Myocyte (in vitro differentiated cells): ENCODE data around the gene ZRANB3. TPM values are rescaled to one million over a fixed set of nuclear protein-coding genes. Genes with fewer than 3 reads are reported as not detected.

Experiments used
- DNase-seq: peaks from one replicate; pipeline ENCODE4 v3.0.0-alpha.2; 2012; ENCODE audit warnings: low read depth
- total RNA-seq: library from RNA; depleted of rRNA; stranded (reverse); fragments of >200 nt; gene quantifications from 2 replicates; pipeline ENCODE4 v1.2.3, GENCODE V29; 2014

The ZRANB3 gene
- total RNA-seq, 1 donor from 2014 or later, result 7.9 TPM

DNA sequence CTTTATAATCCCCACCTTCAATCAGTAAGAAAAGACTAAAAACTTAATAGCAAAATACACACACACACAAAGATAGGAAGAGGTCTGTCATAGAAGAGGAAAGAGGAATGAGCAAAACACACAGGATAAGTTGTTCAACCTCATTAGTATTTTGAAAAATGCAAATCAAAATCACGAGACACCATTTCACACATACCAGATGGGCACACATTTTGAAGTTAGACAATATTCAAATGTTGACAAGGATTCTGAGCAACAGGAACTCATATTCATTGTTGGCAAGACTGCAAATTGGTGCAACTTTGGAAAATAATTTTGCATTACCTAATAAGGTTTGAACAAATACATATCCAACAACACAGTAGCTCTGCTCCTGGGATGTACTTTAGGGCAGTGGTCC, 351.3 kb downstream of the ZRANB3 start:
- no peak for DNase-seq

DNA sequence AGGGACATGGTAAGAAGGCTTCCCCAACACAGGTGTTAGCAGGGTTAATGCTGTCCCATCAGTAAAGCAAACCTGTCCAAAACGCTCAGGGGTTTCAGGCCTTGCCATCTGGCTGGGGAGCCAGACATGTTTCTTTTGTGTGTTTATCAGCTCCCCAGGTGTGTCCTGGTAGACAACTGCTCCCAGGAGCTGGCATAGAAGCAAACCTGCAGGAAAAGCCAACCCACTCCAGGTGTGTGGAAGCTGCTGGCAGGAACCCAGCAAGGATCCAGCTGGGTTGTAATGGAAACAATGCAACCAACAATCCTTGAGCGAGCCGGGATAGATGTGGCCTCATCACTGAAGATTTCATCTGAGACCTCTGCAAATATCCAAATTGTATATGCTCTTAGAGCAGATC, 355.8 kb downstream of the ZRANB3 start:
- DNase-seq, result no peak

GRCh38 chr2:135174810-135175093, 356.3 kb downstream of the ZRANB3 start:
- no peak for DNase-seq

GRCh38 chr2:135174049-135174809, 356.8 kb downstream of the ZRANB3 start:
- no peak for DNase-seq

GRCh38 chr2:135169900-135170753, 360.9 kb downstream of the ZRANB3 start:
- no peak for DNase-seq

DNA sequence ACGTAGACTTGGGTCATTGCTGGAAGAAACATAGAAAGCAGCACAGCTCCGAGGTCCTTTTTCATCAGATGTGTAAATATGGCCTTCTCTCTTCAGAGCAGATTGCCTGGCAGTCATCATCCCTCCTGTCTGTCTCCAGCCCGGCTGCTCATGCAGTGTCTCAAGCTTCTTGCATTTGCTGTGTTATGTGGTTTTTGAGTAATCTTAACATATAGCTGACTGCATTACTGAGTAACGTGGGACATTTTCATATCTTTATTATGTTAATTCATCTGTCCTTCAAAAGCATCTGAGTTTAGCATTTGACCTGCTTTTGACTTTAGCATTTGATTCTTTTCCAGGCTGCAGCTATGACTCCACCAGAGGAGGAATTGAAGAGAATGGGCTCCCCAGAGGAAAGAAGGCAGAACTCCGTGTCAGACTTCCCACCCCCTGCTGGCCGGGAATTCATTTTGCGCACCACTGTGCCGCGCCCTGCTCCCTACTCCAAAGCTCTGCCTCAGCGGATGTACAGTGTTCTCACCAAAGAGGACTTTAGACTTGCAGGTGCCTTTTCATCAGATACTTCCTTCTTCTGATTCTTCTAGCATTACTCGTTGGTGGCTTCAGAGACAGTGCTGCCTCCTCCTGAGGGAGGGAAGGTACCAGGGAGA, 362.7 kb downstream of the ZRANB3 start:
- DNase-seq, result no peak

DNA sequence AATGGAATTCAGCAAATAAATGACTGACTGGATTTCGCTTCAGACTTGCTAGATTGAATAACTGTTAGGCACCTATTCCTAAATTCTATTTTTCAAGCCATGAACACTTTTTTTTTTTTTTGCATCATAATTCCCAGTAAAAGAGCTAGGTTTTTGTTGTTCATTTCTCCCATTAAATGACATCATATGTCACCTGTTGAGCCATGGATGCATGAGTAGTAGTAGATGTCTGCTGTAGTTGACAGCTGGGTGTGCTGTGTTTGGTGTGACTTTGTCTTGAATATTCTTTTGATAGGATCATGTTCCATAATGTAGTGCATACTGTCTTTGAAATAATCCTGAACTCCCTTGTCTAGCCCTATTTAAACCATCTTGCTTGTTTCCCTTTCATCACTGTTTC, 363.7 kb downstream of the ZRANB3 start:
- peak; percentile 17 for DNase-seq

GRCh38 chr2:135164431-135164830, 366.6 kb downstream of the ZRANB3 start:
- peak; percentile 57 for DNase-seq

DNA sequence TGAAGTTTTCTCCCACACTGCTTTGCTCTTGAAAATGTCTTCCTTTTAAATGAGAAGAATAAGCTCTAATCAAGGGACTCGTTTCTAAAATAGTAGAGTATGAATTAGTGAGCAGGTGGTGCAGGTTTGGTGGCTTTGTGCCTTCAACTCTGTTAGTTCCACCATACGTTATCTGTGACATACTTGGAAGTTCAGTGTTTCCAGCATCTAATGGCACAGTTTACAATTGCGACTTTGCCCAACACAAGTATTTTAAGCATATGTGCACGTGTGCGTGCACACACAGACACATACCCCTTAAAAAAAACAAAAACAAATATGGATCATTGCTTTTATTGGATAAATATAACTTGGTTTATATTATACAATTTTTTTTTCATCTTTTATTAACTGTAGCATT, 367.1 kb downstream of the ZRANB3 start:
- DNase-seq, result no peak

DNA sequence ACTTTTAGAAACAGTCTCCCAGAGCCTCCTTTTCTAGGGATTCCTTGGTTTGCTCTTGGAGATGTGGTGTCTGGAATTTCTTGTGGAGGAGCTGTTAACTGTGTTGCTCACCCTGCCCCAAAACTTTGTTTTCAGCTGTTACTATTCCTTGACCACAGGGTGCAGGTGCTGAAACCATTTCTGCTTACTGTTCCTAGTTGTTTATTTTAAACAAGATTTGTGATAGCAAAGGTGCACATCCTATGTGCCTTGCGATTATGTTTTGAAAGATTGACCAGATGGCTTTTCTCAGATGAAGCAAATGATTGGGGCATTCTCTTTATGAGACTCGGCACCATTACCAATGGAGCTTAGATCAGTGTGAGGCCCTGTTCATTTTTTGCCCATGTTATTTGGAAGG, 367.7 kb downstream of the ZRANB3 start:
- peak; percentile 22 for DNase-seq

DNA sequence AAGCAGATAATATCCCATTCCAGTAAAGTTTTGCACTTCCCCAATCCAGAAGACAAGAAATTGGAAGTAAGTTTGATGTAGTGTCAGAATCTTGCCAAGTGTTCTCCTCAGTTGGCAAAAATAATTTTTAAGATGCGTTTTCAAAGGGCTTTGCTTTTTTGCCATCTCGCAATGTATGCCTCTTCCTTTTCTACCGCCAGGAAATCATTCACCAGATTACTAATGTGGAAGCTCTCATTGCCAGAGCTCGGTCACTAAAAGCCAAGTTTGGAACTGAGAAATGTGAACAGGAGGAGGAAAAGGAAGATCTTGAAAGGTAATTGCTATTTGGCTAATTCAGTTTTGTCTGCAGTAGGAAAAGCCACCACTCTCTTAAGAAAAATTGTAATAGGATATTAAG, 368.2 kb downstream of the ZRANB3 start:
- DNase-seq, result no peak

- DNase-seq, result no peak
These were observed 368.6 kb downstream of the ZRANB3 start for GRCh38 chr2:135162377-135162776.

DNA sequence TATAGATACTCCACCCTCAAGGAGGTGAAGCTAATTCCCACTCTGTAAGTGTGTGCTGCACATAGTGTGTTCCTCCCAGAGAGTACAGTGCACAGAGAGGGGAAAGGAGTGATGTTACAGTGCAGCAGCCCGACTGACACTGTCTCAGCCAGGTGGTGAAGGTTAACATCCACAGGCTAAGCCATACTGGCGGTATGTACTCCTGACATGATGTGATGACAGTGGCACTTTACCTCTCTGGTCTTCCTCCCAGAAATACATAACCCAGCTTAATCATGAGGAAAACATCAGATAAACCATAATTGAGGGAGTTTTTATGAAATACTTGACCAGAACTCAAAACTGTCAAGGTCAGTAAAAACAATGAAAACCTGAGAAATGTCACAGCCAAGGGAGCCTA, 371.8 kb downstream of the ZRANB3 start:
- no peak for DNase-seq

GRCh38 chr2:135157856-135158255, 373.2 kb downstream of the ZRANB3 start:
- no peak for DNase-seq

GRCh38 chr2:135154962-135155361, 376.1 kb downstream of the ZRANB3 start:
- no peak for DNase-seq

DNA sequence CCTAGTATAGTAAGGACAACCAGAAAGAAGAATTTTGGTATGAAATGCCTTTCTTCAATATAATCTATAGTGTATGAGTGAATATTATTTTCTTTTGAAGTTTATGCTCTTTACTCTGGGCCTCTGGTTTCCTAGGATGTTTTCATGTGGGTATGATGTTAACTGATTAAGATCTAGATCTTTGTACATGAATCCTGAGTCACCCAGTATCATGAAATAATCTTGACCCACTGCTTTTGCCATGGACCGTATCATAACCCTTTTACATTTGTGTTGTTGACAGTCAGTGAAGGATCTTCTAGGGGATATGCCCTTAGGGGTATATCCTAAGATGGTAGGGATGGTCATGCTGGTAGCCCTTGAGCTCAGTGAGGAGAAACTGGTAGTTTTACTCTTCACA, 378.7 kb downstream of the ZRANB3 start:
- no peak for DNase-seq

- DNase-seq, result no peak
These were observed 379.4 kb downstream of the ZRANB3 start for GRCh38 chr2:135151615-135152014.

GRCh38 chr2:135150725-135151124, 380.3 kb downstream of the ZRANB3 start:
- no peak for DNase-seq

DNA sequence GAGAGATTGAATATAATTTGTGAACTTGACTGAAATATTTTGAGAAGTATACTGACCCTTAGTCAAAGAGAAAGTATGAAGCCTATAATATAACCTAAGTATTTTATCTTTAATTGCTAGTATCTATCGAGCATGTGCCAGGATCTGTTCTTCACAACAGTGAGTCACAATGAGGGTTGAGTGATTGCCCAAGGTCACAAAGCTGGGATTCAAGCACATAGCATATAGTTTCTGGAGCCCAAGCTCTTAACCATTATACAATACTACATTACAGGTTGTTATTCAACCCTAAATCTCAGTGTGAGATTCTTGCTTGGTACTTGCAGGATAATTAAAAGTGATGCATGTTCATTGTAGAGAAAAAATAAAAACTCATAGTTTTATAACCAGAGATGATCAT, 381.8 kb downstream of the ZRANB3 start:
- DNase-seq, result no peak

- DNase-seq, result no peak
These were observed 386.7 kb downstream of the ZRANB3 start for GRCh38 chr2:135144343-135144742.

GRCh38 chr2:135142323-135142722, 388.7 kb downstream of the ZRANB3 start:
- DNase-seq, result no peak

- no peak for DNase-seq
These were observed 390.4 kb downstream of the ZRANB3 start for GRCh38 chr2:135140606-135141005.
